D341Med (cell line): ENCODE results near the gene RABL6.
A peak's percentile ranks its signal among the peaks of the same experiment; 100 is the strongest.

Experiments used
- DNase-seq: peaks from one replicate; pipeline ENCODE4 v3.0.0; 2012; ENCODE audit warnings: low spot score

Gene RABL6

DNA sequence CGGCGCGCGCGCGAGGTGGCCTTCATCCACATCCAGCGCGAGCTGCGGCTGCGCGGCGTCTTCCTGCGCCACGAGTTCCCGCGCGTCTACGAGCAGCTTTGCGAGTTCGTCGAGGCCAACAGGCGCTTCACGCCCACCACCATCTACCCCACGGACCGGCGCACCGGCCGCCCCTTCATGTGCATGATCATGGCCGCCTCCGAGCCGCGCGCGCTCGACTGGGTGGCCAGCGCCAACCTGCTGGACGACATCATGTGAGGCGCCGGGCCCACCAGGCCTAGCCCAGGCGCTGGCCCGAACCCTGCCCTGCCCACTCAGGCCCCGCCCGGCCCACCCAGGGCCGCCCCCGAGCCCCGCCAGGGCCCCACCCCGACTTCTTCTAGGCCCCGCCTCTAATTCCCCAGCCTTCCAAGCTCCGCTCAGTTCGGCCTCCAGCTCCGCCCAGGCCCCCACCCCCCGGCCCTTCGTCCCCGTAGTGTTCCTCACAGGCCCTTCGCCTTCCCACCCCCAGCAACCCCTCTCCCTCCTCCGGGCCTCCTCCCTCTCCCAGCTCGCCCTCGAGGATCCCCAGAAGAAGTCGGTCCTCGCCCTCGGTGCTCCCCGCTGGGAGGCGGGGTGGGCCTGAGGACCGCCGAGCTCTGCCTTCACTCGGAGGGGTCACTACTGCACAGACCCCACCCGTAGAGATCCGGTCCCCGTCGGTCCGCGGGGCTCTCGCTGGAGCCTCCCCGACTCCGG is 39.5 kb downstream of the RABL6 start:
- peak; percentile 69 for DNase-seq

DNA sequence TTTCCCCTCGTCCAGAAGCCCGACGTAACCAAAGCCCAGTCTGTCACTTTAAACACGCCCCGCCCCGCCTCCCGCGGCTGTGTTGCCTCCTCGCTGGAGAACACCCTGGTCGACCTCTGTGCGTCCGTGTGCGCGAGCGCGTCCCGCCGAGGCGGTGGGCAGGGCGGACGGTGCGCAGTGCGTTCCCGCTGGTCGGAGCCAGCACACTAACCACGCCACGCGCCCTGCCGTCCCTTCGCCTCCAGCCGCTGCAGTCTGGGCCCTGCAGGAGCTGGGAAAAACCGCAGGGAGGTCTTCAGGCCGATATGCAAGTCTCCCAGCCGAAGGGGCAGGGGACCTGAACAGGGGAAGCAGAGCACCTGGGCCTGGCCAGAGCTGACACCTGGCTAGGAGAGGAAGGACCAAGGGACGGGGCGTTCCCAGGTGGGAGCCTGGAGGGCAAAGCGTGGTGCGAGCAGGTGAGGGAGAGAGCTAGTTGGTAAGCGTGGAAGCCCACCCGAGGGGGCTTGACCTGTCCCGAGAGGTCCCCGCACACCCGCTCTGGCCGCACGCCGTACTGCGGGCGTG is 40.2 kb downstream of the RABL6 start:
- DNase-seq, result peak; percentile 78

DNA sequence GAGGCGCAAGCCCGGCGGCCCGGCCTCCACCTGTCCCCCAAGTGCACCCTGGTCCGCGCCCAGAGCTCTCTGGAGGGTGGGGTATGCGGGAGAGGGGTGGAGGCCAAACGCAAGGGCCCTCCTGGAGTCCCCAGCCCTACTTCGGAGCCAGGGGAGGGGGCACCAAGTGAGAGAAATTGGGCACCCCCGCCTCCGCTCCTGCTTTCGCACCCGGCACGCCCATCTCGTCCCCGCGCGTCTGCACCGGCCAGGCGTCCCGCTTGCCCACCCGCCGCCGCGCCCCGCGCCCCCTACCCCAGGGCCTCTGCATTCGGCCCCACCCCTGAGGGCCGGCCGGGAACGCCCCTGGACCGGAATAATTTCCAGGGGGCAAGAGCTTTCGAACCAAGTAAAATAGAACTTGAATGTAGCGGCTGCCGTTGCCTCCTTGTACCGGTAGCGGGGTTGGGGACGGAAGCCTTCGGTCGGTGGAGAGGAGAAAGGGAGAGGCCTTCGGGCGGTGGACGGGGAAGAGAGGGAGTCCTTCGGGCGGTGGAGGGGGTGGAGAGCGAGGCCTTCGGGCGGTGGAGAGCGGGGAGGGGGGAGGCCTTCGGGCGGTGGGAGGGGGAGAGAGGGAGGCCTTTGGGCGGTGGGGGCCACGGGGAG is 40.8 kb downstream of the RABL6 start:
- peak; percentile 79 for DNase-seq

DNA sequence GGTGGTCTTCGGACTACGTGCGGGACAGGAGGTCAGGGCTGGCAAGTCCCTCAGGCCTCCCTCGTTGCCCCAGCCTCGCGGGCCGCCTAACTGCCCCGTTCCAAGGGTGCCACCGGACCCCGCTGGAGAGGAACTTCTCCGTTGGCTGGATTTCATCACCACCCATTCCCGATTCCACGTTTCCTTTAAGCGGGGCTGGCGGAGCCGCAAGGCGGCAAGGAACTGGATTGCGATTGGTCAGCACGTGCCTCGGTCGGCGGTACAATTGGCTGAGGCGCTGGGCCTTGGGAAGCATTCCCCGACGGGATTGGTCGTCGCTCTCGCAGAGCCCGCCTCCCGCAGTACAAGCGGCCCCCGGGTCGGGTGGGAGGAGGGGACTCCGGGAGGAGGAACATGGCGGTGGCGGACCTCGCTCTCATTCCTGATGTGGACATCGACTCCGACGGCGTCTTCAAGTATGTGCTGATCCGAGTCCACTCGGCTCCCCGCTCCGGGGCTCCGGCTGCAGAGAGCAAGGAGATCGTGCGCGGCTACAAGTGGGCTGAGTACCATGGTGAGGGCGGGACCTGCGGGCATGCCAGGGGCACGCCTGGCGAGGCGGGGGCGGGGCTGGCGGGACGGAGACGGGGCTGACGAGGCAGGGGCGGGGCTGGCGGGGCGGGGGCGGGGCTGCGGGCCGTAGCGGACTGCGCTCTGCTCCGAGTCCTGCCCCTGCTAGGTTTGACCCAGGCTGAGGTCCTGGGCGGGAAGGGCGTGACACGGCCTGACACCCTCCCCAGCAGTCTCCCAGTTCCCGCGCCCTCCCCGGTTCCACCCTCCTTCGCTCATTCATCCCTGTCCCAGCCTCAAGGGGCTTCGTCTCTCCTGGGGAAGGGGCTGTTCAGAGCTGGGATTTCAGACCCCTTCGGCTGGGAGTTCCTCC is 41.6 kb downstream of the RABL6 start, which contains the start of gene PHPT1:
TSS of gene PHPT1 (plus strand) at position 372 of the 922 bp plus-strand sequence. CDS start at position 394, 22 bp downstream.
- peak; percentile 97 for DNase-seq

- DNase-seq, result no peak
Observed at GRCh38 chr9:136849960-136850865, 42.5 kb downstream of the RABL6 start.

- DNase-seq, result no peak
Observed at GRCh38 chr9:136850866-136851775, 43.4 kb downstream of the RABL6 start.

- DNase-seq, result no peak
Observed at GRCh38 chr9:136851941-136852663, 44.4 kb downstream of the RABL6 start, which contains the start of gene MAMDC4. Gene MAMDC4 (plus strand): TSS chr9:136852346. CDS start chr9:136852417, 71 bp downstream.

- no peak for DNase-seq
Observed at GRCh38 chr9:136852664-136853595, 45.2 kb downstream of the RABL6 start.

DNA sequence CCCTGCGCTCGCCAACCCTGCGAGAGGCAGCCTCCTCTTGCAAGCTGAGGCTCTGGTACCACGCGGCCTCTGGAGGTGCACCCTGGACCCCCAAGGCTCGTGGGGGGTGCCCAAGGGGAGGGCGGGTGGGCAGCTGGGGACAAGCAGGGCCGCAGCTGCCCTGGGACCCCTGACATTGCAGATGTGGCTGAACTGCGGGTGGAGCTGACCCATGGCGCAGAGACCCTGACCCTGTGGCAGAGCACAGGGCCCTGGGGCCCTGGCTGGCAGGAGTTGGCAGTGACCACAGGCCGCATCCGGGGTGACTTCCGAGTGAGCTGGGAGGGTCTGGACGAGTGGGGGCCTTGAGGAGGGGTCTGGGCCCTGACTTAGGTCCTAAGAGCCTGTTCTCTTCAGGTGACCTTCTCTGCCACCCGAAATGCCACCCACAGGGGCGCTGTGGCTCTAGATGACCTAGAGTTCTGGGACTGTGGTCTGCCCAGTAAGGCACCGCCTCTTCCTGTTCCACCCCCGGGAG is 45.9 kb downstream of the RABL6 start:
- no peak for DNase-seq

DNA sequence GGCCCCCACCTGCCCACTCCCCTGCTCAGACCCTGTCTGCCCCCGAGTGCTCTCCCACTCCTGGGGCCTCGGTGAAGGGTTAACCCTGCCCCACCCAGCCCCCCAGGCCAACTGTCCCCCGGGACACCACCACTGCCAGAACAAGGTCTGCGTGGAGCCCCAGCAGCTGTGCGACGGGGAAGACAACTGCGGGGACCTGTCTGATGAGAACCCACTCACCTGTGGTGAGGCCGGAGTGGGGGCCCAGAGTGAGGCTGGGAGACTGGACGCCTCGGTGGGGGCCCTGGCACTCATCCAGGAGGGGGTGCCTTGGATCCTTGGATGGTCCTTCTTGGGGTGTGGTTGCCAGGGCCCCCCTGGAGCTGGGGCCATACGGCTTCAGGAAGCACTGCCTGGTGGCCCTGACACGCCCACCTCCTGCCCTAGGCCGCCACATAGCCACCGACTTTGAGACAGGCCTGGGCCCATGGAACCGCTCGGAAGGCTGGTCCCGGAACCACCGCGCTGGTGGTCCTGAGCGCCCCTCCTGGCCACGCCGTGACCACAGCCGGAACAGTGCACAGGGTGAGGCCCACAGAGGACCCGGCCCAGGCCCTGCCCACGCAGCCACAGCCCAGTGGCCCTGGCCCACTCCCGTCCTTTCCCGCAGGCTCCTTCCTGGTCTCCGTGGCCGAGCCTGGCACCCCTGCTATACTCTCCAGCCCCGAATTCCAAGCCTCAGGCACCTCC is 46.5 kb downstream of the RABL6 start:
- no peak for DNase-seq

DNA sequence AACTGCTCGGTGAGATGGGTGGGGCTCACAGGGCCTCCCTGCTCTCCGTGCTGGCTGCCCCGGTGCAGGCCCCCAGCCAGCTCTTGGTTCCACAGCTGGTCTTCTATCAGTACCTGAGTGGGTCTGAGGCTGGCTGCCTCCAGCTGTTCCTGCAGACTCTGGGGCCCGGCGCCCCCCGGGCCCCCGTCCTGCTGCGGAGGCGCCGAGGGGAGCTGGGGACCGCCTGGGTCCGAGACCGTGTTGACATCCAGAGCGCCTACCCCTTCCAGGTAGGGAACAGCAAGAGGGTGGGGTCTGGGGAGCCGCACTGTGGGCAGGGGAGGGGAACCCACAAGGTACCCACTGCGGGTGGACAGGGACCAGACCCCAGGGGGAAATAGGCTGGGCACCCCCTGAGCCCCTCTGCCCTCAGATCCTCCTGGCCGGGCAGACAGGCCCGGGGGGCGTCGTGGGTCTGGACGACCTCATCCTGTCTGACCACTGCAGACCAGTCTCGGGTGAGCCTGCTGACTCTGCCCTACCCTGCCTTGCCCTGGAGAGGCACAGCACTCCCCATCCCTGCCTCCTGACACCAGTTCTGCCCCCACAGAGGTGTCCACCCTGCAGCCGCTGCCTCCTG is 47.2 kb downstream of the RABL6 start:
- DNase-seq, result no peak

DNA sequence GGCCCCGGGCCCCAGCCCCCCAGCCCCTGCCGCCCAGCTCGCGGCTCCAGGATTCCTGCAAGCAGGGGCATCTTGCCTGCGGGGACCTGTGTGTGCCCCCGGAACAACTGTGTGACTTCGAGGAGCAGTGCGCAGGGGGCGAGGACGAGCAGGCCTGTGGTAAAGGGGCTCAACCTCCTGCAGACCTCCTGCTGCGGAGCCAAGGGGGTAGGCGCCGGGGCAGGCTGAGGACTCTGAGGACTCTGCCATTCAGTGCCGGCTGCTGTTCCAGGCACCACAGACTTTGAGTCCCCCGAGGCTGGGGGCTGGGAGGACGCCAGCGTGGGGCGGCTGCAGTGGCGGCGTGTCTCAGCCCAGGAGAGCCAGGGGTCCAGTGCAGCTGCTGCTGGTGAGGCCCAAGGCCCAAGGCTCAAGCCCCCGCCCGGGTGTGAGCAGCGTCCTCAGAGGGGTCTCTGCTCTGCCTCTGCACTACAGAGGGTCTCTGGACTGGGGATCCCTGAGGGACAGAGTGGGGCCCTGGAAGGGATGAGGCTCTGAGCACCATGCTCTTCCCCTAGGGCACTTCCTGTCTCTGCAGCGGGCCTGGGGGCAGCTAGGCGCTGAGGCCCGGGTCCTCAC is 47.8 kb downstream of the RABL6 start:
- no peak for DNase-seq

DNA sequence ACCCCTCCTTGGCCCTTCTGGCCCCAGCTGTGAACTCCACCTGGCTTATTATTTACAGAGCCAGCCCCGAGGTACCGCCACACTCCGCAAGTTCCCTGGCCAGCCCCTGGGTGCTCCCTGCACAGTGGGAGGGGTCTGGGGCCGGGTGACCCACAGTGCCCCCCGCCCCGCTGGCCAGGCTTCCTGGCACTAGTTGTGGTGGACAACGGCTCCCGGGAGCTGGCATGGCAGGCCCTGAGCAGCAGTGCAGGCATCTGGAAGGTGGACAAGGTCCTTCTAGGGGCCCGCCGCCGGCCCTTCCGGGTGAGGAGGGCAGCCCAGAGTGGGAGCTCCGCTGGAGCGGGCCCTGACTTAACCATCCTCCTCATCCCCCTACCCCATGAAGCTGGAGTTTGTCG is 48.3 kb downstream of the RABL6 start:
- DNase-seq, result no peak

- DNase-seq, result no peak
Observed at GRCh38 chr9:136856541-136857141, 48.9 kb downstream of the RABL6 start.

DNA sequence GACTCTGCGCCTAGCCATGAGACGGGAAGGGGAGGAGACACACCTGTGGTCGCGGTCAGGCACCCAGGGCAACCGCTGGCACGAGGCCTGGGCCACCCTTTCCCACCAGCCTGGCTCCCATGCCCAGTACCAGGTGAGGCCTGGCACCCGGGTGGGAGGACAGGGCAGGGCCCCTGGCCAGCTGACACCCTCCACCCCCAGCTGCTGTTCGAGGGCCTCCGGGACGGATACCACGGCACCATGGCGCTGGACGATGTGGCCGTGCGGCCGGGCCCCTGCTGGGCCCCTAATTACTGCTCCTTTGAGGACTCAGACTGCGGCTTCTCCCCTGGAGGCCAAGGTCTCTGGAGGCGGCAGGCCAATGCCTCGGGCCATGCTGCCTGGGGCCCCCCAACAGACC is 49.4 kb downstream of the RABL6 start:
- no peak for DNase-seq
